GM12874 (cell line): ENCODE results near the gene CRKL.

Source experiments
- CTCF ChIP-seq: IDR thresholded peaks from 2 replicates; pipeline ENCODE4 v1.5.1; 2011; ENCODE audit warnings: low read depth, mild to moderate bottlenecking, control low read depth, low read length, moderate library complexity; ENCODE audit not compliant: insufficient read depth

Gene CRKL

GRCh38 chr22:20999350-21000206 lies 82.4 kb downstream of the CRKL start:
- TF ChIP-seq CTCF = no peak

GRCh38 chr22:21000207-21000986 lies 83.2 kb downstream of the CRKL start:
- TF ChIP-seq CTCF = no peak

DNA sequence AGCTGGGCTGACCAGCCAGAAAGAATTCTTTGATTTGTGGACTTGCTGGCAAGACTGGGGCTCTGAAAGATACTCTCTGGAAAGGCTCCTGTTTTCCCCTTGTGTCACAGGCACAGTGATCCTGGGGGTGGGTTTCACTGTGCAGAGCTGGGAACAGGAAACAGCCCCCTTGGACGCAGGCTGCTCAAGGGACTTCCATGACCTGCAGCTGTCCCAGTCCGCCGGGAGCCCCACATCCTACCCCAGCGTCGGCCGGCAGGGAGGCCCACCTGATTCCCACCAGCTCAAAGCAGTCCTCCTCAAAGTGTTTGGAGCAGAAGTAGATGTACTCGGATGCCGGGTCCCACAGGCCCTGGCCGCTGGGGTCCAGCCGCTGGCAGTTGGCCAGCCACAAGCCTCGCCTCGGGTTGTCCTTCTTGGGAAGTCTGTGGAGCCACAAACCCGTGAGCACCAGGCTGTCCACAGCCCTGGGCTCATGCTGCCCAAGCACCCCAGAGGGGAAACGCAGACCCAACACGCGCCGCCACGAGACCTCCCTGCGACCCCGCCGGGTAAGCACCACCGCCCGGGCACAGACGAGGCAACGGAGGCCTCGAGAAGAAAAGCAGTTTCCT lies 83.9 kb downstream of the CRKL start:
- TF ChIP-seq CTCF = no peak

GRCh38 chr22:21001601-21002325 lies 84.6 kb downstream of the CRKL start, which contains the start of gene THAP7:
Gene THAP7, minus strand, starts transcription at chr22:21002118. Its CDS starts 207 bp downstream, at chr22:21001911.
- no peak for TF ChIP-seq CTCF
